ENCODE data around the gene MYCBP.
"Not testable (repeated sequence)": the region's sequence is repeated elsewhere in the genome, so short reads cannot be mapped to it uniquely, and the experiment has no call there.

Gene MYCBP

GRCh38 chr1:38875811-38876210, 2.7 kb upstream of the MYCBP start:
- in situ Hi-C loops (cut with HindIII; ENCODE audit: low pct_ligation_motif_present, low pct_unique_long_range_greater_than_20kb, low sequenced_read_pairs) = no loop called here
- no peak for DNase-seq

GRCh38 chr1:38872401-38873026, 634 bp downstream of the MYCBP start:
- peak; percentile 24 for DNase-seq
- in situ Hi-C loops (cut with HindIII; ENCODE audit: low pct_ligation_motif_present, low pct_unique_long_range_greater_than_20kb, low sequenced_read_pairs) = no loop called here

- no peak for DNase-seq
- in situ Hi-C loops (cut with HindIII; ENCODE audit: low pct_ligation_motif_present, low pct_unique_long_range_greater_than_20kb, low sequenced_read_pairs) = no loop called here
Measured at GRCh38 chr1:38870996-38871395, 2.2 kb downstream of the MYCBP start.

DNA sequence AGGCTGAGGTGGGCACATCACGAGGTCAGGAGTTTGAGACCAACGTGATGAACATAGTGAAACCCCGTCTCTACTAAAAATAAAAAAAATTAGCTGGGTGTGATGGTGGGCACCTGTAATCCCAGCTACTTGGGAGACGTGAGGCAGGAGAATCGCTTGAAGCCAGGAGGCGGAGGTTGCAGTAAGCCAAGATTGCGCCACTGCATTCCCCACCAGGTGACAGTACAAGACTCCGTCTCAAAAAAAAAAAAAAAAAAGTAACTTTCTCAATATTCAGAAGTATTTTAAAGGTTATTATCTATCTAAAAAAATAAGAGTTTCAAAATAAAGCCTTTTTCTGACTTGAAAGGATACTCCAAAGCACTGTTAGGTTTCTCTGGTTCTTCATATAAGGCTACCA, 5.9 kb downstream of the MYCBP start:
- in situ Hi-C loops (cut with HindIII; ENCODE audit: low pct_ligation_motif_present, low pct_unique_long_range_greater_than_20kb, low sequenced_read_pairs) = no loop called here
- DNase-seq = no peak

GRCh38 chr1:38865112-38865715, 7.9 kb downstream of the MYCBP start:
- DNase-seq = no peak
- in situ Hi-C loops (cut with HindIII; ENCODE audit: low pct_ligation_motif_present, low pct_unique_long_range_greater_than_20kb, low sequenced_read_pairs) = no loop called here

DNA sequence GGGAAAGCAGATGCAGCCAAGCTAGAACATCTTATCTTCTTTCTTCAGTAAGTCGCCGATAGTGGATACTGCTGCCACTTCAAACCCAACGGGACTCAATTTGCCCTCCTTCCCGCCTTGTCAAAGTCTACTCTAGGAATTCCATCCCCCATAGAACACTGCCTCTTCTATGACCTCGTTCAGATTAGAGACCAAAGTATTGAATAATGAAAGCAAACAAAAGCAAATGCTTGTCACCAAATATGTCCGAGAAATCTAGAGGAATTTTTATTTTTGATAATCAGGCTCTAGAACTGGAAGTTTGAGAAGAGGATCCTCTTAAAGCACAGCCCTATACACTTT, 12.7 kb downstream of the MYCBP start:
- peak; percentile 7 for DNase-seq
- in situ Hi-C loops (cut with HindIII; ENCODE audit: low pct_ligation_motif_present, low pct_unique_long_range_greater_than_20kb, low sequenced_read_pairs) = no loop called here

- in situ Hi-C loops (cut with HindIII; ENCODE audit: low pct_ligation_motif_present, low pct_unique_long_range_greater_than_20kb, low sequenced_read_pairs) = no loop called here
- peak; percentile 97 for DNase-seq
Measured at GRCh38 chr1:38859561-38860453, 13.3 kb downstream of the MYCBP start, which contains the start of gene RRAGC. TSS of gene RRAGC (minus strand) at chr1:38859772. CDS start at chr1:38859646, 126 bp downstream.

GRCh38 chr1:38858833-38859560, 14.2 kb downstream of the MYCBP start:
- in situ Hi-C loops (cut with HindIII; ENCODE audit: low pct_ligation_motif_present, low pct_unique_long_range_greater_than_20kb, low sequenced_read_pairs) = no loop called here
- DNase-seq = peak; percentile 52

DNA sequence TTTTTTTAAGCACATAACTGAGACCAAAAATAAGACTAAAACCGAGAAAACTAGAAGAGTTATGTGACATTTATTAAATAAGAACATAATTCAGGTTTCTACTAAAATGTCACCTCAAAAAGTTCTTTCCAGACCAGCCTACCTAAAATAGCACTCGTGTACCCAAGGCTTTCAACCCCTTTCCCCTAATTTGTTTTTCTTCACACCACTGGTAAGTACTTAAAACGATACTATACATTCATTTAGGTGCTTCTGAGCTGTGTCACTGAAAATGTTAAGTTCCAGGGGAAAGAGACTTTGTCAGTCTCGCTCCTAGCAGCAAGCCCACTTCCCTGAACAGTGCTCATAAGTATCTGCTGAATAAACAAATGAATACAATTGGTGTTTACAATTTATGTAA, 20.4 kb downstream of the MYCBP start:
- no peak for DNase-seq
- in situ Hi-C loops (cut with HindIII; ENCODE audit: low pct_ligation_motif_present, low pct_unique_long_range_greater_than_20kb, low sequenced_read_pairs) = no loop called here

GRCh38 chr1:38848071-38848470, 25.1 kb downstream of the MYCBP start:
- in situ Hi-C loops (cut with HindIII; ENCODE audit: low pct_ligation_motif_present, low pct_unique_long_range_greater_than_20kb, low sequenced_read_pairs) = no loop called here
- no peak for DNase-seq

GRCh38 chr1:38846210-38846609, 26.9 kb downstream of the MYCBP start:
- in situ Hi-C loops (cut with HindIII; ENCODE audit: low pct_ligation_motif_present, low pct_unique_long_range_greater_than_20kb, low sequenced_read_pairs) = no loop called here
- no peak for DNase-seq

DNA sequence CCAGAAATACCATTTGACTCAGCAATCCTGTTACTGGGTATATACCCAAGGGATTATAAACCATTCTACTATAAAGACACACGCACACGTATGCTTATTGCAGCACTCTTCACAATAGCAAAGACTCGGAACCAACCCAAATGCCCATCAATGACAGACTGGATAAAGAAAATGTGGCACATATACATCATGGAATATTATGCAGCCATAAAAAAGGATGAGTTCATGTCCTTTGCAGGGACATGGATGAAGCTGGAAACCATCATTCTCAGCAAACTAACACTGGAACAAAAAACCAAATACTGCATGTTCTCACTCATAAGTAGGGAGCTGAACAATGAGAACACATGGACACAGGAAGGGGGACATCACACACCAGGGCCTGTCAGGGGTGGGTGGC, 28.1 kb downstream of the MYCBP start:
- in situ Hi-C loops (cut with HindIII; ENCODE audit: low pct_ligation_motif_present, low pct_unique_long_range_greater_than_20kb, low sequenced_read_pairs); DNase-seq: not testable (repeated sequence)

- DNase-seq = no peak
- in situ Hi-C loops (cut with HindIII; ENCODE audit: low pct_ligation_motif_present, low pct_unique_long_range_greater_than_20kb, low sequenced_read_pairs) = no loop called here
Measured at GRCh38 chr1:38840281-38840680, 32.9 kb downstream of the MYCBP start.

DNA sequence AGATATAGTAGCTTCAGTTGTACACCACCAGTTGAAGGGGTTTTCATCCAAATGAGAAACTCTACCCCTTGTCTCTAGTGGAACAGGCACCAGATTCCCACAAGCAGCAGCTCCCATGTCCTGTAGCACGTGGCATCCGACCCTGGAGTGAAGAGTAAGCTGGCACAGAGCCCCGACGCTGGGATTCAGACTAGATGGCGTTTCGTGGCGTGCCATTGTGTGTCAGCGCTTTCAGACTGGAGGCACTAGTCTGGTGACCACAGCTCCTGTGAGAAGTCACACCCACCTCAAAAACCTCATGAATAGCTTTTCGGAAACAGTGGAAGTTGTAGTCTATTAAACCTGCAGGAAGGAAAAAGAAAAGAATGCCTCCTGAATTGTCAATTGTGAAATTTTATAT, 33.8 kb downstream of the MYCBP start:
- DNase-seq = no peak
- in situ Hi-C loops (cut with HindIII; ENCODE audit: low pct_ligation_motif_present, low pct_unique_long_range_greater_than_20kb, low sequenced_read_pairs) = no loop called here

- DNase-seq; in situ Hi-C loops (cut with HindIII; ENCODE audit: low pct_ligation_motif_present, low pct_unique_long_range_greater_than_20kb, low sequenced_read_pairs): not testable (repeated sequence)
Measured at GRCh38 chr1:38836316-38836715, 36.8 kb downstream of the MYCBP start.

DNA sequence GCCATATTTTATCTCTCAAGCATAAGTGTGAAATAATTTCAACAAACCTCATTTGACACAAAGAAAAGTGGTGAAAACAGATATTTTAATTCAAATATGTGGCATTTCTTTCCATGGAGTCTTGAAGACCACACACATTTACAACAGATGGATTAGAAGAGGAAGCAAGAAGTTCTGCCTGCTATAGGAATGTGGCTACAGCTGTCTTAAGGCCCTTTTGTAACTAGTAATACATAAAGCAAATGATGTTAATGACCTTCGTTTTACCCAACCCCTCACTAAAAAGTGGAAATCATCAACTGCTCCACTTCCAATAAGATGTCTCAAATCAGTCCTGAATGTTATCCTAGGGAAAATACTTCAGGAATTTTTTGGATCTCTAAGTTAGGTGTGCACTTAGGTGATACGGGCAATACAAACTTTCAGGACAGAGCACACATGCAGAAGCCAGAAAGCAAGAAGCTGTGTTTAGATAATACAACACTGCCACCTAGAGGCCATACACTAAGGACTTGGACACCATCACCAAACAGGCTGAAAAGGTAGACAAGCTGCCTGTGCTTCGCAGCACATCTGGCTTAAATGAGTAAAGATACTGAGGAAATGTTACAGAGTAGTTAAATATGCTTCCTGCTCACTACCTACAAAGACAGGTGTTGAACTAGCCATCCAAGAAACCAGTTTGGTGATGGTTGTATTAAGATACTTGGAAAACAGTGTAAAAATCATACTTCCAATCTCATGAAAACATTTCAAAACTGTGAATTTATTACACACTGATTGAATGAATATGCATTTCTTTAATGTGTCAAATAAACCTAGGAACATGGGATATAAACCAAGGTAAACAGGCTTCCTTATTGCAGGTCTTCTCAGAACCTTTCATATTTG, 38.0 kb downstream of the MYCBP start:
- in situ Hi-C loops (cut with HindIII; ENCODE audit: low pct_ligation_motif_present, low pct_unique_long_range_greater_than_20kb, low sequenced_read_pairs) = no loop called here
- DNase-seq = peak; percentile 74

GRCh38 chr1:38834221-38834782, 38.8 kb downstream of the MYCBP start:
- DNase-seq = no peak
- in situ Hi-C loops (cut with HindIII; ENCODE audit: low pct_ligation_motif_present, low pct_unique_long_range_greater_than_20kb, low sequenced_read_pairs) = no loop called here

DNA sequence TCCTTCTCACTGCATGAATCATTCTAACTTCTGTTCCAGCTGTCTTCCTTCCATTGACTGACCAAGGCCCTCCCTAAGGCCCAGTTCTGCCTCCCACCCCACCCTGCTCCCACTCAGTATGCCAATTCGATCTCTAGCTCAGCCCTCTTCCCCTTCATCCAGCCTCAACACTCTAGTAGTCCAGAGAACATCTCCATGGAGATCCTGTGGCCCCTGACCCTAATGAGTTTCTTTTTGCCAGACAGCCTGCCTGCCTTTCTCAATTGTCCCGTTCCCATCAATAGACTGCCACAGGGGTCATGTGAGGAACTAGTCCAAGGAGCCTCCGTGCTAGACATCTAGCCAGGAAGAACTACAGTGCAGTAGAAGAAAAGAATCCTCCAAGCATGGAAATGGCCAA, 40.0 kb downstream of the MYCBP start:
- no peak for DNase-seq
- in situ Hi-C loops (cut with HindIII; ENCODE audit: low pct_ligation_motif_present, low pct_unique_long_range_greater_than_20kb, low sequenced_read_pairs) = no loop called here

All from ACHN (cell line).